ENCODE data around the gene ATP9B. TPM values are rescaled to one million over a fixed set of nuclear protein-coding genes. Genes with fewer than 3 reads are reported as not detected.

The ATP9B gene
- total and polyA plus RNA-seq, 4 donors: 7.1 to 31.4 (median 15.5) TPM

DNA sequence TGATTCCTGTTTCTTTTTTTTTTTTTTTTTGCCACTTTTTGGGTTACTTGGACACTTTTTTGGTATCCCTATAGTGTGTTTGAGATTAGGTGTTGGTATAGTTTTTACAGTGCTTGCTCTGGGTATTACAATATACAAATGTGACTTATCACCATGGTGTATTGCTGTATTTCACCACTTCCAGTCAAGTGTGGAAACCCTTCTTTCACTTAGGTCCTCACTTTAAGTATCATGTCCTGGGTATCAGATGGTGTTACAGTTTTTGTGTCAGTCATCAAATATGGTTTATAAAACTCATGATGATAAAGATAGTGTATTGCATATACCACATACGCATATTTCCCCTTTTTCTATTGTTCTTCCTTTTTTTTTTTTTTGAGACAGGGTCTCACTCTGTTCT lies 1.8 kb downstream of the ATP9B start:
- H3K36me3 ChIP-seq (ENCODE audit: control insufficient read depth in 4 of 4, insufficient read depth in 3 of 4, low read depth in 1 of 4, low read length in 3 of 4): no peaks in the 10 kb centered on the region
- DNase-seq (ENCODE audit: low spot score): no peak
- H3K27ac ChIP-seq (ENCODE audit: low read depth in 1 of 2, low read length in 2 of 2): no peak overlapping the region
- H3K4me1 ChIP-seq (ENCODE audit: control insufficient read depth in 4 of 4, insufficient read depth in 4 of 4, low read length in 3 of 4): peaks cover 0 to 15% (median 9%) of the 10 kb centered on the region in 4 donors
- 95% methylated on average over 1 of the region's 1 CpG for WGBS
- H3K9ac ChIP-seq (ENCODE audit: low read depth in 1 of 2, low read length in 2 of 2): no peak overlapping the region
- peaks cover 0 to 14% (median 7%) of the 10 kb centered on the region in 4 donors for H3K9me3 ChIP-seq (ENCODE audit: control insufficient read depth in 4 of 4, low read length in 3 of 4)
- no peaks in the 10 kb centered on the region for H3K27me3 ChIP-seq (ENCODE audit: control insufficient read depth in 4 of 4, insufficient read depth in 4 of 4, low read length in 3 of 4)
- TF ChIP-seq REST (IDR thresholded peaks at IDR 0.05): no peak
- no peak for TF ChIP-seq RAD21 (IDR thresholded peaks at IDR 0.05)
- TF ChIP-seq HNF4G (IDR thresholded peaks at IDR 0.05): no peak
- TF ChIP-seq RXRA (IDR thresholded peaks at IDR 0.05): no peak
- TF ChIP-seq YY1 (IDR thresholded peaks at IDR 0.05): no peak
- TF ChIP-seq, protein P1, sequence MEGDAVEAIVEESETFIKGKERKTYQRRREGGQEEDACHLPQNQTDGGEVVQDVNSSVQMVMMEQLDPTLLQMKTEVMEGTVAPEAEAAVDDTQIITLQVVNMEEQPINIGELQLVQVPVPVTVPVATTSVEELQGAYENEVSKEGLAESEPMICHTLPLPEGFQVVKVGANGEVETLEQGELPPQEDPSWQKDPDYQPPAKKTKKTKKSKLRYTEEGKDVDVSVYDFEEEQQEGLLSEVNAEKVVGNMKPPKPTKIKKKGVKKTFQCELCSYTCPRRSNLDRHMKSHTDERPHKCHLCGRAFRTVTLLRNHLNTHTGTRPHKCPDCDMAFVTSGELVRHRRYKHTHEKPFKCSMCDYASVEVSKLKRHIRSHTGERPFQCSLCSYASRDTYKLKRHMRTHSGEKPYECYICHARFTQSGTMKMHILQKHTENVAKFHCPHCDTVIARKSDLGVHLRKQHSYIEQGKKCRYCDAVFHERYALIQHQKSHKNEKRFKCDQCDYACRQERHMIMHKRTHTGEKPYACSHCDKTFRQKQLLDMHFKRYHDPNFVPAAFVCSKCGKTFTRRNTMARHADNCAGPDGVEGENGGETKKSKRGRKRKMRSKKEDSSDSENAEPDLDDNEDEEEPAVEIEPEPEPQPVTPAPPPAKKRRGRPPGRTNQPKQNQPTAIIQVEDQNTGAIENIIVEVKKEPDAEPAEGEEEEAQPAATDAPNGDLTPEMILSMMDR (IDR thresholded peaks at IDR 0.05; ENCODE audit: low read depth, low read length, missing input control): no peak
- no peak for TF ChIP-seq JUND (IDR thresholded peaks at IDR 0.05)
- TF ChIP-seq SP1 (IDR thresholded peaks at IDR 0.05): no peak
- TF ChIP-seq NR2F2 (IDR thresholded peaks at IDR 0.05): no peak
- TF ChIP-seq HNF4A (conservative IDR thresholded peaks at IDR 0.05): no peak
- TF ChIP-seq ATF3 (IDR thresholded peaks at IDR 0.05): no peak
- TF ChIP-seq FOXA2 (IDR thresholded peaks at IDR 0.05): no peak
- no peak for TF ChIP-seq TAF1 (conservative IDR thresholded peaks at IDR 0.05)
- TF ChIP-seq, protein P2, sequence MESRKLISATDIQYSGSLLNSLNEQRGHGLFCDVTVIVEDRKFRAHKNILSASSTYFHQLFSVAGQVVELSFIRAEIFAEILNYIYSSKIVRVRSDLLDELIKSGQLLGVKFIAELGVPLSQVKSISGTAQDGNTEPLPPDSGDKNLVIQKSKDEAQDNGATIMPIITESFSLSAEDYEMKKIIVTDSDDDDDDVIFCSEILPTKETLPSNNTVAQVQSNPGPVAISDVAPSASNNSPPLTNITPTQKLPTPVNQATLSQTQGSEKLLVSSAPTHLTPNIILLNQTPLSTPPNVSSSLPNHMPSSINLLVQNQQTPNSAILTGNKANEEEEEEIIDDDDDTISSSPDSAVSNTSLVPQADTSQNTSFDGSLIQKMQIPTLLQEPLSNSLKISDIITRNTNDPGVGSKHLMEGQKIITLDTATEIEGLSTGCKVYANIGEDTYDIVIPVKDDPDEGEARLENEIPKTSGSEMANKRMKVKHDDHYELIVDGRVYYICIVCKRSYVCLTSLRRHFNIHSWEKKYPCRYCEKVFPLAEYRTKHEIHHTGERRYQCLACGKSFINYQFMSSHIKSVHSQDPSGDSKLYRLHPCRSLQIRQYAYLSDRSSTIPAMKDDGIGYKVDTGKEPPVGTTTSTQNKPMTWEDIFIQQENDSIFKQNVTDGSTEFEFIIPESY (IDR thresholded peaks at IDR 0.05): no peak
- TF ChIP-seq GABPA (IDR thresholded peaks at IDR 0.05 in 1 of 2, conservative IDR thresholded peaks at IDR 0.05 in 1 of 2): no peak
- no peak for TF ChIP-seq EGR1 (IDR thresholded peaks at IDR 0.05; ENCODE audit: low read depth in 2 of 2)
- TF ChIP-seq MAX (IDR thresholded peaks at IDR 0.05): no peak
- no peak for TF ChIP-seq FOXA1 (IDR thresholded peaks at IDR 0.05)
- no peak overlapping the region for H3K4me3 ChIP-seq (ENCODE audit: low read depth in 1 of 3, low read length in 3 of 3)

Measured in liver (tissue), 9 donors.